Measurements from ENCODE around the gene FBLN5. TPM values are rescaled to one million over a fixed set of nuclear protein-coding genes. Genes with fewer than 3 reads are reported as not detected.

FBLN5 gene
- total RNA-seq, 1 experiment from 2014 or later = 8.6 TPM

GRCh38 chr14:91831337-91831736 lies 116.2 kb downstream of the FBLN5 start:
- no peak for DNase-seq (ENCODE audit: low spot score)

GRCh38 chr14:91830777-91831176 lies 116.7 kb downstream of the FBLN5 start:
- no peak for DNase-seq (ENCODE audit: low spot score)

- DNase-seq (ENCODE audit: low spot score) = no peak
These were observed 118.0 kb downstream of the FBLN5 start for GRCh38 chr14:91829511-91829910.

- no peak for DNase-seq (ENCODE audit: low spot score)
These were observed 119.7 kb downstream of the FBLN5 start for GRCh38 chr14:91827746-91828145.

Other genes with a start within 250 kb of the FBLN5 start
- not detected in 2 replicates for gene CATSPERB, start 215.6 kb downstream of the FBLN5 start, total RNA-seq (2014; rRNA removed; shearing (Covaris generic))
- gene TC2N, start 80.2 kb downstream of the FBLN5 start, total RNA-seq (2014; rRNA removed; shearing (Covaris generic)) = not detected in 2 replicates
- 8.8 and 14.8 TPM in 2 replicates for gene TRIP11, start 92.4 kb upstream of the FBLN5 start, total RNA-seq (2014; rRNA removed; shearing (Covaris generic))
- gene ATXN3, start 158.9 kb upstream of the FBLN5 start, total RNA-seq (2014; rRNA removed; shearing (Covaris generic)) = 22.7 and 42.2 TPM in 2 replicates
- 266 and 444 TPM in 2 replicates for gene NDUFB1, start 174.0 kb upstream of the FBLN5 start, total RNA-seq (2014; rRNA removed; shearing (Covaris generic))
- gene CPSF2, start 174.3 kb upstream of the FBLN5 start, total RNA-seq (2014; rRNA removed; shearing (Covaris generic)) = 34.5 and 36.7 TPM in 2 replicates

All from A172 (cell line).